Lung (tissue), 12 donors: Measurements from ENCODE around the gene EXOSC2. TPM values are rescaled to one million over a fixed set of nuclear protein-coding genes. Genes with fewer than 3 reads are reported as not detected.

ENCODE experiments used
- ATAC-seq: fragments of 200-7000 bp; cut with Tn5 transposase; one replicate; pipeline ENCODE4 v1.9.1; 2020; ENCODE audit warnings: moderate number of reproducible peaks; ENCODE audit not compliant: insufficient read depth, low FRiP score
- DNase-seq, 3 donors: peaks; one replicate each; pipeline ENCODE4 v3.0.0-alpha.2; 2013 to 2017
- H3K27ac ChIP-seq, 2 donors: one replicate each; pipeline ENCODE4 v1.5.1; 2013; ENCODE audit warnings: mild to moderate bottlenecking in 2 of 2, moderate library complexity in 2 of 2, control low read depth in 1 of 2, inconsistent platforms in 1 of 2, low read depth in 1 of 2, low read length in 1 of 2
- H3K27me3 ChIP-seq, 3 donors: one replicate each; pipeline ENCODE4 v1.5.1; 2013; ENCODE audit warnings: low read length in 2 of 3; ENCODE audit not compliant: control insufficient read depth in 3 of 3, insufficient read depth in 3 of 3
- H3K36me3 ChIP-seq, 4 donors: one replicate each; pipeline ENCODE4 v1.5.1; 2013; ENCODE audit warnings: low read length in 4 of 4, mild to moderate bottlenecking in 1 of 4, moderate library complexity in 1 of 4; ENCODE audit not compliant: control insufficient read depth in 4 of 4, insufficient read depth in 4 of 4
- H3K4me1 ChIP-seq, 5 donors: one replicate each; pipeline ENCODE4 v1.5.1; 2013; ENCODE audit warnings: low read length in 5 of 5, mild to moderate bottlenecking in 2 of 5, moderate library complexity in 1 of 5; ENCODE audit not compliant: control insufficient read depth in 5 of 5, insufficient read depth in 5 of 5
- H3K4me3 ChIP-seq: one replicate; pipeline ENCODE4 v1.5.1; 2013; ENCODE audit warnings: mild to moderate bottlenecking, control low read depth, moderate library complexity
- H3K9ac ChIP-seq, 2 donors: one replicate each; pipeline ENCODE4 v1.5.1; 2013; ENCODE audit warnings: low read length in 2 of 2, control low read depth in 1 of 2; ENCODE audit not compliant: insufficient read depth in 1 of 2
- H3K9me3 ChIP-seq, 4 donors: one replicate each; pipeline ENCODE4 v1.5.1; 2013; ENCODE audit warnings: low read length in 3 of 4, mild to moderate bottlenecking in 1 of 4, moderate library complexity in 1 of 4; ENCODE audit not compliant: control insufficient read depth in 4 of 4, insufficient read depth in 3 of 4
- CTCF ChIP-seq: IDR thresholded peaks from 2 replicates; pipeline ENCODE4 v1.5.1; 2012; ENCODE audit warnings: mild to moderate bottlenecking; ENCODE audit errors: control extremely low read depth, extremely low read depth
- WGBS, 2 donors: extraction: QIAGEN DNeasy Blood & Tissue Kit; methylation state at CpG; one replicate each; pipeline ENCODE4 v1.1.7; 2013; 5-methylcytosine and 5-hydroxymethylcytosine counted together
- polyA plus RNA-seq, 2 donors: library from polyadenylated mRNA; stranded (reverse); fragments of 200-250 nt; gene quantifications; one replicate each; pipeline ENCODE4 v1.2.1, GENCODE V29; 2013
- total RNA-seq, 2 donors: library from RNA; depleted of rRNA in 1 of 2; stranded (reverse); fragments of >200 nt in 1 of 2; gene quantifications; one replicate each; pipeline ENCODE4 v1.2.1, GENCODE V29; 2014 to 2021
- donor health status: control.
- donor health status: control.
- donor health status: Bipolar disorder and iron deficiency.
- donor health status: healthy.
- donor health status: DM: yes; HTN: yes; CAD: no.

Gene EXOSC2
- total and polyA plus RNA-seq, 4 donors, result 15.3 to 23.0 (median 19.0) TPM

DNA sequence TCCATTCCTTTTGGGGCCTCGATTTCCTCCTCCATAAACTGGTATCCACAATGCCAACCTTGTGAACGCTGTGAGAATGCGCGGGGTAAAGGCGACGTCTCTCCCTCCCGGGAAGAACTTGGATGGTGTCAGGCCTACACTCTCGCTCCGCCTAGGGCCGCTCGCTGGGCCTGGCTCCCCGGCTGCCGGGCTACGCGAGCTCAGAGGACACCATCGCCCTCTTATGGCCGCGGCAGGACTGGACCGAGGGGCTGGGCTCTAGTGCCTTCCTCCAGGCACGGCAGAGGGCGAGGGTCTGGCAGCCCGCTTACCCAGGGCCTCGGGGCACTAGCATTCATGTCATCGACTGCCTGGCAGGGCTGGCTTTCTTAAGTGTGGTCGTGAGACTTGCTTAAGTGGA, 1.3 kb upstream of the EXOSC2 start:
- Histone ChIP-seq H3K36me3 (peaks cover 2 to 18% (median 10%) of the 10 kb centered on the region in 4 donors), H3K4me1 (peaks cover 0 to 29% (median 4%) of the 10 kb centered on the region in 5 donors), H3K27ac (no peak overlapping the region), H3K4me3 (no peak overlapping the region), H3K27me3 (no peaks in the 10 kb centered on the region), H3K9ac (no peak overlapping the region), H3K9me3 (no peaks in the 10 kb centered on the region)
- peak in 2 of 3 donors; percentile 22 to 52 for DNase-seq
- no peak for ATAC-seq
- 60 to 61% methylated on average over 25 of the region's 25 CpGs for WGBS, 2 donors
- TF ChIP-seq CTCF, result no peak

DNA sequence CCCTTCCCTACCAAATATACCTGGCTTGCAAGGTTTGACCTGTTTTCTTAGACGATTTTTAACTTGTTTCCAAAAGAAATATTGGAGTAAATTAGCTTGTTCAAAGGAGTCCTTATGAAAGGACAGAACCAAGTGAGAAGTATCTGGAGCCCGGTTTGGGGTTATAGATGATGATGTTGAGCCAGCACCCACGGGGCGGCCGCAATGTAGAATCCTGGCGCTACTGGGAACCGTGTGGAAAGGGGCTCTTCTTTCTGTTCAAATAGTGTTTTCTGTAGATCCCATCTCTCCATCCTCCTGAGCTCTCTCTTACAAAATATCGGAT, 517 bp upstream of the EXOSC2 start:
- peak overlapping the region in 1 of 2 donors; percentile 59 for H3K27ac ChIP-seq
- 4 to 6% methylated on average over 8 of the region's 8 CpGs for WGBS, 2 donors
- no peak for DNase-seq
- H3K27me3 ChIP-seq, result no peaks in the 10 kb centered on the region
- H3K9me3 ChIP-seq, result no peaks in the 10 kb centered on the region
- H3K4me1 ChIP-seq, result peaks cover 0 to 29% (median 4%) of the 10 kb centered on the region in 5 donors
- ATAC-seq, result no peak
- TF ChIP-seq CTCF, result no peak
- H3K4me3 ChIP-seq, result peak overlapping the region; percentile 16
- H3K9ac ChIP-seq, result peak overlapping the region in 1 of 2 donors; percentile 66
- H3K36me3 ChIP-seq, result peaks cover 2 to 23% (median 13%) of the 10 kb centered on the region in 4 donors

- WGBS, 2 donors, result 0 to 1% methylated on average over 8 of the region's 8 CpGs
Observed at GRCh38 chr9:130694205-130694604, 625 bp downstream of the EXOSC2 start.

More at GRCh38 chr9:130694205-130694604, 625 bp downstream of the EXOSC2 start:
- Histone ChIP-seq H3K36me3 (peaks cover 2 to 32% (median 19%) of the 10 kb centered on the region in 4 donors), H3K27me3 (no peaks in the 10 kb centered on the region), H3K9me3 (no peaks in the 10 kb centered on the region), H3K27ac (peak overlapping the region in 1 of 2 donors; percentile 62), H3K4me1 (peaks cover 0 to 29% (median 4%) of the 10 kb centered on the region in 5 donors), H3K4me3 (peak overlapping the region; percentile 88), H3K9ac (peak overlapping the region; percentile 85 to 95)
- TF ChIP-seq CTCF, result no peak
- no peak for DNase-seq
- no peak for ATAC-seq
